Fibroblast of gingiva (primary cell): ENCODE measurements around the gene E2F1.
A peak's percentile ranks its signal among the peaks of the same experiment; 100 is the strongest.
"Not testable (repeated sequence)": the region's sequence is repeated elsewhere in the genome, so short reads cannot be mapped to it uniquely, and the experiment has no call there.

Source experiments
- DNase-seq: peaks from one replicate; pipeline ENCODE4 v3.0.0-alpha.2; 2011; ENCODE audit warnings: low read depth

Gene E2F1

GRCh38 chr20:33640287-33640686 lies 45.9 kb downstream of the E2F1 start:
- peak; percentile 26 for DNase-seq

GRCh38 chr20:33636776-33637175 lies 49.4 kb downstream of the E2F1 start:
- DNase-seq, result no peak

GRCh38 chr20:33635341-33635740 lies 50.8 kb downstream of the E2F1 start:
- no peak for DNase-seq

GRCh38 chr20:33631910-33632309 lies 54.3 kb downstream of the E2F1 start:
- not testable (repeated sequence) for DNase-seq

- no peak for DNase-seq
Observed at GRCh38 chr20:33630507-33630906, 55.7 kb downstream of the E2F1 start.

- DNase-seq, result no peak
Observed at GRCh38 chr20:33629979-33630378, 56.2 kb downstream of the E2F1 start.

- no peak for DNase-seq
Observed at GRCh38 chr20:33629533-33629932, 56.7 kb downstream of the E2F1 start.

GRCh38 chr20:33627577-33628216 lies 58.5 kb downstream of the E2F1 start:
- DNase-seq, result no peak

GRCh38 chr20:33626190-33626589 lies 60.0 kb downstream of the E2F1 start:
- DNase-seq, result no peak
